Heart left ventricle (tissue), 16 donors: ENCODE results near the gene IFFO2. TPM values are rescaled to one million over a fixed set of nuclear protein-coding genes. Genes with fewer than 3 reads are reported as not detected.

Experiments
- ATAC-seq, 4 donors: fragments of 200-7000 bp; cut with Tn5 transposase; one replicate each; pipeline ENCODE4 v1.9.1; 2020 to 2022; ENCODE audit warnings: moderate library complexity in 4 of 4, mild to moderate bottlenecking in 3 of 4, moderate number of reproducible peaks in 1 of 4
- DNase-seq, 5 donors: peaks; one replicate each; pipeline ENCODE4 v3.0.0-alpha.2; 2020
- H3K27ac ChIP-seq, 12 donors: fragments of 200-600 bp; sonication (generic) in 4 of 12; one replicate each; pipeline versions ENCODE4 v1.5.0 to v1.8.0; 2016 to 2022; ENCODE audit warnings: mild to moderate bottlenecking in 2 of 12
- H3K27me3 ChIP-seq, 9 donors: fragments of 200-600 bp; sonication (generic) in 2 of 9; one replicate each; pipeline versions ENCODE4 v1.5.1 to v1.8.0; 2016 to 2022; ENCODE audit warnings: mild to moderate bottlenecking in 3 of 9
- H3K36me3 ChIP-seq, 9 donors: fragments of 200-600 bp; sonication (generic) in 2 of 9; one replicate each; pipeline versions ENCODE4 v1.5.0 to v1.8.0; 2018 to 2022; ENCODE audit warnings: mild to moderate bottlenecking in 2 of 9
- H3K4me1 ChIP-seq, 12 donors: fragments of 200-600 bp; sonication (generic) in 4 of 12; one replicate each; pipeline versions ENCODE4 v1.5.0 to v1.8.0; 2016 to 2022; ENCODE audit warnings: mild to moderate bottlenecking in 3 of 12
- H3K4me3 ChIP-seq, 12 donors: fragments of 200-600 bp; sonication (generic) in 4 of 12; one replicate each; pipeline versions ENCODE4 v1.5.0 to v1.8.0; 2017 to 2022; ENCODE audit warnings: mild to moderate bottlenecking in 9 of 12, moderate library complexity in 4 of 12
- H3K9me3 ChIP-seq, 12 donors: fragments of 200-600 bp; sonication (generic) in 4 of 12; one replicate each; pipeline versions ENCODE4 v1.5.0 to v1.8.0; 2016 to 2022; ENCODE audit warnings: mild to moderate bottlenecking in 1 of 12
- POLR2A ChIP-seq, 2 donors: fragments of 450-650 bp; IDR thresholded peaks; one replicate each; pipeline ENCODE4 v1.6.1; 2017; ENCODE audit warnings: antibody characterized with exemption in 2 of 2, mild to moderate bottlenecking in 2 of 2, moderate library complexity in 2 of 2
- WGBS, 4 donors: extraction: QIAGEN DNeasy Blood & Tissue Kit in 2 of 4; methylation state at CpG; one replicate each; pipeline versions ENCODE4 v1.1.5 to v1.1.7; 2013 to 2018; 5-methylcytosine and 5-hydroxymethylcytosine counted together
- intact Hi-C, 10 donors: fragments of 100-400 bp; cut with DNase I; formaldehyde crosslinking; loops; one replicate each; pipeline versions ENCODE4 v1.11.1 to v1.14.2; 2022
- microRNA counts, 2 donors: library from miRNA; unstranded; fragments of <30 nt; microRNA quantifications; one replicate each; lab custom pipeline; 2016
- microRNA-seq, 4 donors: library from miRNA; unstranded; fragments of <30 nt; microRNA quantifications; one replicate each; pipeline versions ENCODE4 to v1.2.0, GENCODE V29; 2017 to 2020
- polyA plus RNA-seq, 2 donors: library from polyadenylated mRNA; stranded (reverse); fragments of 200-250 nt; gene quantifications; one replicate each; pipeline ENCODE4 v1.2.3, GENCODE V29; 2013
- total RNA-seq, 9 donors: library from RNA; depleted of rRNA in 2 of 9; stranded (reverse); fragments of >200 nt in 2 of 9; fragmentation: NEBNext Ultra II Directional in 3 of 9; extraction: Animal tissue kit (Norgen Biotek cat#: 25700) in 3 of 9; gene quantifications; one replicate each; pipeline versions ENCODE4 v1.1.0 to v1.2.4, GENCODE V29; 2016 to 2023
- TF ChIP-seq, protein P1 (sequence below), 12 donors: fragments of 200-600 bp; sonication (generic) in 4 of 12; IDR thresholded peaks; one replicate each; pipeline versions ENCODE4 v1.5.0 to v1.8.0; 2018 to 2022; ENCODE audit warnings: antibody characterized with exemption in 12 of 12, mild to moderate bottlenecking in 5 of 12
- donor health status: ischemic (EF 13 %, LVEDD 7.1; RV severe dilation, severe dysfunction).
- donor health status: healthy with polysubstance abuse.
- donor health status: DM: no; HTN: yes; CAD: no.
- donor health status: DM: no; HTN: no; CAD: no.
- donor health status: ischemic (EF 25% LVEDD 6.9; RV normal size, moderate dysfunction).
- donor health status: ischemic (EF 25% LVEDD 5.7; RV mildly dilated, moderate dysfunction).
- donor health status: healthy.
- donor health status: DM: yes; HTN: yes; CAD: no.
- donor health status: ischemic (EF 35%, LVEDD 5.7; RV mildly dilated, moderate dysfunction).
- donor health status: nonischemic (EF 11% LVEDD 7.7; RV severe dilation, severe dysfunction).
- donor health status: DM: yes; HTN: yes; CAD: no.
- donor health status: PGD.
- donor health status: ischemic (EF 29% LVEDD 5.4; RV normal size, mild dysfunction).
- donor health status: nonischemic (EF 23%, LVEDD 6.1; RV moderate dilation, normal function).

IFFO2 gene
- total and polyA plus RNA-seq, 11 donors: 2.5 to 9.0 (median 4.9) TPM

DNA sequence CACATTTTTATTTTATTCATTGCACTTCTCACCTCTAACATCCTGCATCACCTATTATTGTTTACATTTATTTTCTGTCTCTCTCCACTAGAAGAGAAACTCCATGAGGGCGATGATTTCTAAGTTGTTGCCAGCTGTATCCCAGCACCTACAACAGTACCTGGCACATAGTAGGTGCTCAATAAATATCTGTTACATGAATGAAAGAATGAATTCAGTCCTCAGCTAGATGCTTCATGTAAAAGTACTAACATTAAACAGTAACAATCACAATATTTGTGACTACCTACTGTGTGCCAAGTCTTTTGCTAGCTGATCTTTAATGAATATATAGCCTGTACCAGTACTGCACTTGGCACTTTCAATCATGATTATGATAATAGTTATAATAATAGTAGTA lies 100.0 kb downstream of the IFFO2 start:
- no peak overlapping the region for H3K4me3 ChIP-seq
- no peak overlapping the region for H3K27ac ChIP-seq
- intact Hi-C loops: no loop called here
- no peaks in the 10 kb centered on the region for H3K36me3 ChIP-seq
- no peak for ATAC-seq
- no peaks in the 10 kb centered on the region for H3K9me3 ChIP-seq
- TF ChIP-seq, protein P1, sequence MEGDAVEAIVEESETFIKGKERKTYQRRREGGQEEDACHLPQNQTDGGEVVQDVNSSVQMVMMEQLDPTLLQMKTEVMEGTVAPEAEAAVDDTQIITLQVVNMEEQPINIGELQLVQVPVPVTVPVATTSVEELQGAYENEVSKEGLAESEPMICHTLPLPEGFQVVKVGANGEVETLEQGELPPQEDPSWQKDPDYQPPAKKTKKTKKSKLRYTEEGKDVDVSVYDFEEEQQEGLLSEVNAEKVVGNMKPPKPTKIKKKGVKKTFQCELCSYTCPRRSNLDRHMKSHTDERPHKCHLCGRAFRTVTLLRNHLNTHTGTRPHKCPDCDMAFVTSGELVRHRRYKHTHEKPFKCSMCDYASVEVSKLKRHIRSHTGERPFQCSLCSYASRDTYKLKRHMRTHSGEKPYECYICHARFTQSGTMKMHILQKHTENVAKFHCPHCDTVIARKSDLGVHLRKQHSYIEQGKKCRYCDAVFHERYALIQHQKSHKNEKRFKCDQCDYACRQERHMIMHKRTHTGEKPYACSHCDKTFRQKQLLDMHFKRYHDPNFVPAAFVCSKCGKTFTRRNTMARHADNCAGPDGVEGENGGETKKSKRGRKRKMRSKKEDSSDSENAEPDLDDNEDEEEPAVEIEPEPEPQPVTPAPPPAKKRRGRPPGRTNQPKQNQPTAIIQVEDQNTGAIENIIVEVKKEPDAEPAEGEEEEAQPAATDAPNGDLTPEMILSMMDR (IDR thresholded peaks at IDR 0.05): no peak
- no peak for TF ChIP-seq POLR2A (IDR thresholded peaks at IDR 0.05)
- 90 to 93% (median 92%) methylated on average over 1 of the region's 1 CpG for WGBS, 4 donors
- peaks cover 0 to 29% (median 0%) of the 10 kb centered on the region in 9 donors for H3K27me3 ChIP-seq
- DNase-seq: no peak
- H3K4me1 ChIP-seq: no peaks in the 10 kb centered on the region

DNA sequence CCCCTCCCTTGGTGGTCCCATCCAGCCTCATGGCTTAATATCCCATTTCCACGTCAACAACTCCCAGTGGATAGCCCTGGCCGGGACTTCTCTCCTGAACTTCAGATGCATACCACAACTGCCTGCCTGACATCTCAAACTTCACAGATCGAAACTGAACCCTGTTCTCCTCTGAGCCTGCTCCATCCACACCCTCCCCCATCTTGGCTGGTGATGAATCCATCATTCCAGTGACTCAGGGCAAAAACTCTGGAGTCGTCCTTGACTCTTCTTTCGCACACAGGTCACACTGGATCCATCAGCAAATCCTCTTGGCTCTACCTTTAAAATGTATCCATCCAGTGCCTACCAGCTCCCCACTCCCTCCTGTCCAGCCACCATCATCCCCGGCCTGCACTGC lies 100.9 kb downstream of the IFFO2 start:
- no peak for DNase-seq
- Histone ChIP-seq H3K4me3 (no peak overlapping the region), H3K27ac (no peak overlapping the region), H3K9me3 (no peaks in the 10 kb centered on the region), H3K4me1 (no peaks in the 10 kb centered on the region), H3K27me3 (peaks cover 0 to 29% (median 0%) of the 10 kb centered on the region in 9 donors), H3K36me3 (no peaks in the 10 kb centered on the region)
- TF ChIP-seq POLR2A (IDR thresholded peaks at IDR 0.05): no peak
- TF ChIP-seq, protein P1 (IDR thresholded peaks at IDR 0.05): no peak
- ATAC-seq: no peak
- WGBS, 4 donors: 56 to 75% (median 65%) methylated on average over 6 of the region's 6 CpGs
- intact Hi-C loops: no loop called here

DNA sequence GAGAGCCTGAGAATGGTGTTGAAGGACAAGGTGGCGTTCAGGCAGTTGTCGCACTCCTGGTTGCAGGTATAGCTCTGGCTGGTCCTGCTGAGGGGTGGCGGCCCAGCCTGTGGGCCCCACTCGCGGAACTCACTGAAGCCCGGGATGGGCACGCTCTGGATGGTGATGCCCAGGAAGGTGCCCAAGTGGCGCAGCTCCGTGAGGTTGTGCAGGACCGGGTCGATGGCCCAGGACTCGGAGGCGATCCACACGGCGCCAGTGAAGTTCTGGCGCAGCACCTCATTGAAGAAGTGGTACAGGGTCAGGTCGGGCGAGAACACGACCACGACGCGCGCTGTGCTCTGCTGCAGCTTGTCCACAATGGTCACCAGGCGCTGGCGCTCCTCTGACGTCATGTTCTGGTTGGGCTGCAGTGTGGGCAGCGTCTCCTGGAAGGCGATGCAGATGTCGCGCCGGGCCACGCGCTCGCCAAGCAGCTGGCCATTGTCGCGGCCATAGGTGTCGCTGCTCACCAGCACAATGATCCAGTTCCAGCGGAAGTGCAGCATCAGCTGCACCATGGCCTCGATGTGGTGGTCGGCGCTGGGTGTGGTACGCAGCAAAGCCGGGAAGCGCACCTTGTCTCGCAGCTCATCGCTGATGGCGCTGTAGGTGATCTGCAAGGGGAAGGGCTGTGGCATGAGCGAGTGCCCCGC lies 102.0 kb downstream of the IFFO2 start:
- ATAC-seq (no peak), DNase-seq (no peak)
- Histone ChIP-seq H3K27ac (no peak overlapping the region), H3K27me3 (peaks cover 0 to 29% (median 0%) of the 10 kb centered on the region in 9 donors), H3K4me3 (no peak overlapping the region), H3K9me3 (no peaks in the 10 kb centered on the region), H3K36me3 (no peaks in the 10 kb centered on the region), H3K4me1 (no peaks in the 10 kb centered on the region)
- WGBS, 4 donors: 87 to 93% (median 90%) methylated on average over 31 to 49 of the region's 49 CpGs
- no peak for TF ChIP-seq POLR2A (IDR thresholded peaks at IDR 0.05)
- TF ChIP-seq, protein P1 (IDR thresholded peaks at IDR 0.05): no peak
- intact Hi-C loops: no loop called here

MicroRNA genes within 50 kb of the gene (microRNA counts, 767-probe panel; counts per million panel counts)
- 1,754 to 1,966 counts per million in 2 donors for microRNA hsa-miR-1290 (lab: Ali Mortazavi, UCI)

Small RNAs within 50 kb of the gene (microRNA-seq; reads per million reads assigned to microRNA genes)
- gene MIR1290 (0 reads per million in 4 donors), gene MIR4695 (0 to 0.77 (median 0.10) reads per million in 4 donors)

Other genes starting within 250 kb of the IFFO2 start
- not detected for gene TAS1R2, start 97.0 kb downstream of the IFFO2 start, total RNA-seq
- not detected for gene TAS1R2, start 97.0 kb downstream of the IFFO2 start, polyA plus RNA-seq
- 10 to 100 TPM; 20.8 to 57.6 (median 30.6) TPM for gene ALDH4A1, start 54.1 kb downstream of the IFFO2 start, total RNA-seq
- gene ALDH4A1, start 54.1 kb downstream of the IFFO2 start, polyA plus RNA-seq: 10 to 100 TPM; 22.0 to 33.3 TPM